Epithelial cell of esophagus (primary cell): ENCODE results near the gene GATB.
A peak's percentile ranks its signal among the peaks of the same experiment; 100 is the strongest.
"Not testable (repeated sequence)": the region's sequence is repeated elsewhere in the genome, so short reads cannot be mapped to it uniquely, and the experiment has no call there.

Source experiments
- DNase-seq: peaks from one replicate; pipeline ENCODE4 v3.0.0; 2010; ENCODE audit warnings: low read depth
- H3K4me3 ChIP-seq: 2 replicates; pipeline ENCODE4 v1.5.1; 2011; ENCODE audit warnings: mild to moderate bottlenecking, low read length, control low read depth
- CTCF ChIP-seq: IDR thresholded peaks from 2 replicates; pipeline ENCODE4 v1.5.1; 2011; ENCODE audit warnings: low read depth, mild to moderate bottlenecking, low read length, control low read depth, inconsistent platforms; ENCODE audit not compliant: insufficient read depth; ENCODE audit errors: missing control alignments

The GATB gene

GRCh38 chr4:151738720-151739517, 21.9 kb downstream of the GATB start:
- no peak for DNase-seq
- no peak overlapping the region for H3K4me3 ChIP-seq
- TF ChIP-seq CTCF, result no peak

GRCh38 chr4:151736852-151737251, 24.0 kb downstream of the GATB start:
- H3K4me3 ChIP-seq, DNase-seq: not testable (repeated sequence)

- no peak overlapping the region for H3K4me3 ChIP-seq
- TF ChIP-seq CTCF, result no peak
- peak; percentile 50 for DNase-seq
Measured at GRCh38 chr4:151736361-151736760, 24.4 kb downstream of the GATB start.

- DNase-seq, H3K4me3 ChIP-seq: not testable (repeated sequence)
Measured at GRCh38 chr4:151731670-151732069, 29.1 kb downstream of the GATB start.

GRCh38 chr4:151729731-151730559, 30.9 kb downstream of the GATB start:
- H3K4me3 ChIP-seq, result no peak overlapping the region
- DNase-seq, result peak; percentile 96
- peak; percentile 23 for TF ChIP-seq CTCF

GRCh38 chr4:151728679-151729078, 32.1 kb downstream of the GATB start:
- TF ChIP-seq CTCF, result no peak
- DNase-seq, result no peak
- H3K4me3 ChIP-seq, result no peak overlapping the region

- H3K4me3 ChIP-seq, result no peak overlapping the region
- no peak for DNase-seq
- no peak for TF ChIP-seq CTCF
Measured at GRCh38 chr4:151728006-151728405, 32.8 kb downstream of the GATB start.

GRCh38 chr4:151727365-151727764, 33.4 kb downstream of the GATB start:
- no peak for TF ChIP-seq CTCF
- no peak overlapping the region for H3K4me3 ChIP-seq
- peak; percentile 82 for DNase-seq
